CD4-positive, alpha-beta T cell treated with Interleukin-17A for 1 hour (primary cell): ENCODE results near the gene ZFYVE27.

Experiments
- DNase-seq: peaks from one replicate; pipeline ENCODE4 v3.0.0-alpha.2; 2020

Gene ZFYVE27

GRCh38 chr10:97715259-97715874, 21.6 kb upstream of the ZFYVE27 start:
- no peak for DNase-seq

GRCh38 chr10:97717627-97718026, 19.3 kb upstream of the ZFYVE27 start:
- no peak for DNase-seq

GRCh38 chr10:97718178-97718577, 18.8 kb upstream of the ZFYVE27 start:
- no peak for DNase-seq

- no peak for DNase-seq
Observed at GRCh38 chr10:97718659-97719142, 18.2 kb upstream of the ZFYVE27 start.

- DNase-seq: no peak
Observed at GRCh38 chr10:97719602-97720001, 17.3 kb upstream of the ZFYVE27 start.

- DNase-seq: no peak
Observed at GRCh38 chr10:97721871-97722780, 14.8 kb upstream of the ZFYVE27 start.

- no peak for DNase-seq
Observed at GRCh38 chr10:97723001-97723400, 13.9 kb upstream of the ZFYVE27 start.

- no peak for DNase-seq
Observed at GRCh38 chr10:97724341-97724941, 12.5 kb upstream of the ZFYVE27 start.

- DNase-seq: no peak
Observed at GRCh38 chr10:97726636-97727178, 10.2 kb upstream of the ZFYVE27 start.

GRCh38 chr10:97729014-97729413, 7.9 kb upstream of the ZFYVE27 start:
- DNase-seq: no peak

- peak; percentile 71 for DNase-seq
Observed at GRCh38 chr10:97731346-97732051, 5.4 kb upstream of the ZFYVE27 start.

- no peak for DNase-seq
Observed at GRCh38 chr10:97732052-97732359, 4.9 kb upstream of the ZFYVE27 start.

GRCh38 chr10:97733256-97733655, 3.7 kb upstream of the ZFYVE27 start:
- no peak for DNase-seq

GRCh38 chr10:97734021-97734420, 2.9 kb upstream of the ZFYVE27 start:
- no peak for DNase-seq

GRCh38 chr10:97736403-97736901, 476 bp upstream of the ZFYVE27 start:
- DNase-seq: no peak

- no peak for DNase-seq
Observed at GRCh38 chr10:97737770-97738265, 890 bp downstream of the ZFYVE27 start.

GRCh38 chr10:97738616-97739015, 1.7 kb downstream of the ZFYVE27 start:
- DNase-seq: no peak

- no peak for DNase-seq
Observed at GRCh38 chr10:97740613-97741012, 3.7 kb downstream of the ZFYVE27 start.

- no peak for DNase-seq
Observed at GRCh38 chr10:97743169-97743943, 6.4 kb downstream of the ZFYVE27 start.

- no peak for DNase-seq
Observed at GRCh38 chr10:97744405-97745035, 7.6 kb downstream of the ZFYVE27 start.

GRCh38 chr10:97747573-97747972, 10.6 kb downstream of the ZFYVE27 start:
- no peak for DNase-seq
